HepG2 (cell line): Measurements from ENCODE around the gene GNG12. TPM values are rescaled to one million over a fixed set of nuclear protein-coding genes. Genes with fewer than 3 reads are reported as not detected.

ENCODE experiments used
- ATAC-seq: fragments of 200-7000 bp; cut with Tn5 transposase; 3 replicates; pipeline ENCODE4 v1.9.1; 2020; ENCODE audit warnings: mild to moderate bottlenecking, moderate library complexity
- BruUV-seq: library from RNA; stranded (reverse); fragments of 400-500 nt; replicated peaks from 2 replicates; lab custom pipeline; 2021; lab: Mats Ljungman, UMichigan
- CTCF ChIA-PET: fragments of 300-600 bp; formaldehyde crosslinking; extraction: SDS; loops from one replicate; lab custom pipeline; 2021; ENCODE audit warnings: low total read pairs, inconsistent platforms, low intra/inter-chr PET ratio; lab: Yijun Ruan, JAX
- POLR2A ChIA-PET: fragments of 350-600 bp; sonication (Branson Sonifier 250); formaldehyde crosslinking; loops from one replicate; lab custom pipeline; 2020; ENCODE audit warnings: antibody characterized with exemption, inconsistent platforms; lab: Yijun Ruan, JAX
- DNase-seq: peaks from one replicate; pipeline ENCODE4 v3.0.0-alpha.2; 2015; ENCODE audit warnings: low spot score
- FAIRE-seq: peaks from 3 replicates; lab custom pipeline; 2011; peaks lifted over from hg19 to GRCh38; lab: Jason Lieb, UNC
- H2AFZ ChIP-seq: one replicate; pipeline ENCODE4 v1.6.1; 2011; ENCODE audit warnings: low read length, inconsistent platforms
- H3K27ac ChIP-seq: fragments of 300-600 bp; 3 replicates; pipeline ENCODE4 v1.8.0; 2011; ENCODE audit warnings: mixed run types, mild to moderate bottlenecking, mixed read lengths, low read length, inconsistent platforms; ENCODE audit not compliant: insufficient read depth; ENCODE audit errors: extremely low read length
- H3K27me3 ChIP-seq, 2 experiments: fragments of 200-600 bp in 1 of 2; 2 replicates in 1 of 2; 3 replicates in 1 of 2; pipeline versions ENCODE4 v1.6.0 to v1.8.0; 2011; ENCODE audit warnings: low read length in 2 of 2, mild to moderate bottlenecking in 2 of 2, moderate library complexity in 2 of 2, inconsistent platforms in 1 of 2; ENCODE audit not compliant: insufficient read depth in 2 of 2, control insufficient read depth in 1 of 2
- H3K36me3 ChIP-seq, 2 experiments: fragments of 200-600 bp in 1 of 2; replicated peaks in 1 of 2; 2 replicates in 1 of 2; 3 replicates in 1 of 2; pipeline versions ENCODE4 v1.5.1 to v1.8.0; 2011; ENCODE audit warnings: low read length in 2 of 2, inconsistent platforms in 1 of 2; ENCODE audit not compliant: insufficient read depth in 2 of 2, control insufficient read depth in 1 of 2
- H3K4me1 ChIP-seq: 2 replicates; pipeline ENCODE4 v1.5.1; 2012; ENCODE audit warnings: low read length, inconsistent platforms; ENCODE audit not compliant: insufficient read depth
- H3K4me2 ChIP-seq: 2 replicates; pipeline ENCODE4 v1.6.0; 2011; ENCODE audit warnings: low read depth, low read length, inconsistent platforms
- H3K4me3 ChIP-seq, 3 experiments: fragments of 200-600 bp in 1 of 3; sonication (generic), shearing (Covaris generic) in 1 of 3; replicated peaks in 1 of 3; 2 replicates each; pipeline ENCODE4 v1.5.1; 2011 to 2016; ENCODE audit warnings: low read length in 3 of 3, inconsistent platforms in 2 of 3, low read depth in 2 of 3, mild to moderate bottlenecking in 2 of 3, control low read depth in 1 of 3, mixed read lengths in 1 of 3; ENCODE audit not compliant: insufficient read depth in 1 of 3
- H3K79me2 ChIP-seq: one replicate; pipeline ENCODE4 v1.6.1; 2011; ENCODE audit warnings: low read length, inconsistent platforms; ENCODE audit not compliant: insufficient read depth
- H3K9ac ChIP-seq: 2 replicates; pipeline ENCODE4 v1.6.0; 2011; ENCODE audit warnings: mild to moderate bottlenecking, low read depth, low read length, inconsistent platforms; ENCODE audit not compliant: insufficient read depth
- H3K9me3 ChIP-seq: 2 replicates; pipeline ENCODE4 v1.5.1; 2012; ENCODE audit warnings: mild to moderate bottlenecking, low read length
- H4K20me1 ChIP-seq: 2 replicates; pipeline ENCODE4 v1.6.0; 2011; ENCODE audit warnings: inconsistent platforms, mild to moderate bottlenecking, low read length, moderate library complexity; ENCODE audit not compliant: insufficient read depth
- HES4 ChIP-seq: sonication (generic); formaldehyde crosslinking; IDR thresholded peaks from 2 replicates; pipeline ENCODE4 v1.9.0; 2021; ENCODE audit warnings: mild to moderate bottlenecking, missing genetic modification reagents, borderline replicate concordance
- ISL2 ChIP-seq: sonication (generic); formaldehyde crosslinking; IDR thresholded peaks from 2 replicates; pipeline ENCODE4 v1.5.0; 2020; ENCODE audit warnings: missing genetic modification reagents
- MAZ ChIP-seq, 2 experiments: sonication (generic) in 1 of 2; formaldehyde crosslinking in 1 of 2; IDR thresholded peaks; 2 replicates each; pipeline versions ENCODE4 v1.5.0 to v1.6.1; 2012 to 2020; ENCODE audit warnings: low read depth in 2 of 2, mild to moderate bottlenecking in 2 of 2, borderline replicate concordance in 1 of 2, improper control_type of control experiment in 1 of 2, low read length in 1 of 2, missing genetic modification reagents in 1 of 2, moderate library complexity in 1 of 2
- MED8 ChIP-seq: sonication (generic); formaldehyde crosslinking; IDR thresholded peaks from 2 replicates; pipeline ENCODE4 v1.8.1; 2023; ENCODE audit warnings: mild to moderate bottlenecking, missing genetic modification reagents; ENCODE audit not compliant: insufficient replicate concordance
- SMAD3 ChIP-seq: sonication (generic); formaldehyde crosslinking; IDR thresholded peaks from 2 replicates; pipeline ENCODE4 v1.4.0; 2020; ENCODE audit warnings: missing genetic modification reagents
- SMC3 ChIP-seq: IDR thresholded peaks from 2 replicates; pipeline ENCODE4 v1.6.1; 2011; ENCODE audit warnings: low read length, improper control_type of control experiment
- STAG1 ChIP-seq: sonication (generic); formaldehyde crosslinking; IDR thresholded peaks from 2 replicates; pipeline ENCODE4 v1.4.0; 2020; ENCODE audit warnings: missing genetic modification reagents
- THYN1 ChIP-seq: sonication (generic); formaldehyde crosslinking; IDR thresholded peaks from 2 replicates; pipeline ENCODE4 v1.8.1; 2023; ENCODE audit warnings: low read depth, mild to moderate bottlenecking, moderate library complexity, missing genetic modification reagents, borderline replicate concordance
- ZNF12 ChIP-seq: sonication (generic); formaldehyde crosslinking; IDR thresholded peaks from 2 replicates; pipeline ENCODE4 v1.5.0; 2020; ENCODE audit warnings: missing genetic modification reagents
- ZNF768 ChIP-seq: sonication (generic); formaldehyde crosslinking; IDR thresholded peaks from 2 replicates; pipeline ENCODE4 v1.4.0; 2020; ENCODE audit warnings: missing genetic modification reagents
- ZNF782 ChIP-seq: sonication (generic); formaldehyde crosslinking; IDR thresholded peaks from 2 replicates; pipeline ENCODE4 v1.4.0; 2020; ENCODE audit warnings: missing genetic modification reagents, mild to moderate bottlenecking, borderline replicate concordance
- WGBS: methylation state at CpG from one replicate; pipeline ENCODE4 v1.1.6; 2017; ENCODE audit warnings: low lambda C conversion rate; 5-methylcytosine and 5-hydroxymethylcytosine counted together
- in situ Hi-C: cut with HindIII; loops from 2 replicates; pipeline ENCODE4 v1.10.0; 2017; ENCODE audit warnings: low pct_unique_long_range_greater_than_20kb; ENCODE audit not compliant: extremely low pct_ligation_motif_present
- intact Hi-C: fragments of 100-400 bp; cut with micrococcal nuclease; formaldehyde crosslinking; loops from one replicate; pipeline ENCODE4 v1.10.0; 2022; ENCODE audit not compliant: unreplicated experiment
- polyA plus RNA-seq, 8 experiments: library from polyadenylated mRNA; depleted of rRNA in 3 of 8; stranded (reverse) in 7 of 8; unstranded in 1 of 8; fragments of >200 nt; fragmentation: Illumina TruSeq in 4 of 8; extraction: Trizol in 4 of 8; gene quantifications; 2 replicates each; pipeline versions ENCODE4 v1.2.1 to v1.2.3, GENCODE V29; 2011 to 2016; ENCODE audit warnings: low read depth in 4 of 8, missing spikeins in 1 of 8, mixed read lengths in 1 of 8; ENCODE audit not compliant: insufficient read depth in 1 of 8
- total RNA-seq, 5 experiments: library from RNA; depleted of rRNA; stranded (reverse); fragments of >200 nt; fragmentation: Illumina TruSeq; extraction: Trizol; gene quantifications; 2 replicates each; pipeline ENCODE4 v1.2.3, GENCODE V29; 2016; ENCODE audit warnings: low read depth in 1 of 5
- TF ChIP-seq, protein P1 (sequence below): sonication (generic); formaldehyde crosslinking; IDR thresholded peaks from 2 replicates; pipeline ENCODE4 v1.5.0; 2020; ENCODE audit warnings: missing genetic modification reagents
- TF ChIP-seq, protein P2 (sequence below): sonication (generic); formaldehyde crosslinking; IDR thresholded peaks from 2 replicates; pipeline ENCODE4 v1.5.0; 2020; ENCODE audit warnings: mild to moderate bottlenecking, missing genetic modification reagents, moderate library complexity

The GNG12 gene
- total and polyA plus RNA-seq, 2 of the 13 experiments (the other 11 are each of a cell fraction or from before 2014, with no cell fraction given) = 0.11 TPM

DNA sequence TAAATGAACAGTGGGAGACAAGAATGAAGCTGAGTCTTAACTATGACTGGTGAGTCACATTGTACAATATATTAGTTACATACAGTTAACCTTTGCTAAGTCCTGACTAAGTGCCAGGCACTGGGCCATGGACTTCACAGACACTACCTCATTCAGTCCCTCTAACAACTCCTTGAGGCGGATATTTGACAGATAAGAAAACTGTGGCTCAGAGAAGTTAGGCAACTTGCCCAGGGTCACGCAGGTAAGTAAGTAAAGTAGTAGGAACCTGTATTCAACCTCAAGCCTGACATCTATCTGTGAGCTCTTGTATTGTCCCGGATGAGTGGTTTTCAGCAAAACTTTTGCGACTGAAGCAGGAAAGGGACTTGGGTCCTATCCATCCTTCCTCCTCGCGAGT is 62.1 kb downstream of the GNG12 start:
- ChIA-PET POLR2A (no interaction called here), CTCF (interaction anchor here (1.2 to 1.8 kb wide), 2 partner anchors 209 to 239 kb away, joined by 5 to 6 read pairs; no protein-coding TSS in a partner anchor)
- WGBS = 14% methylated on average over 6 of the region's 6 CpGs
- ATAC-seq (peak; percentile 80), FAIRE-seq (peak; percentile 23), DNase-seq (no peak)
- peaks cover 0 to 6% of the 10 kb centered on the region in 2 experiments; a peak in 1 of 5 replicates for H3K27me3 ChIP-seq
- no TSS peak for BruUV-seq
- H3K27ac ChIP-seq = no peak overlapping the region
- intact Hi-C loops = loop anchor here (2.0 kb wide), 1 partner anchor 210 kb away; no protein-coding TSS in a partner anchor
- H3K36me3 ChIP-seq = no peaks in the 10 kb centered on the region
- H3K79me2 ChIP-seq = no peaks in the 10 kb centered on the region
- in situ Hi-C loops = no loop called here
- H3K4me2 ChIP-seq = no peak overlapping the region
- no peaks in the 10 kb centered on the region for H4K20me1 ChIP-seq
- H3K9me3 ChIP-seq = no peaks in the 10 kb centered on the region
- H3K4me1 ChIP-seq = no peaks in the 10 kb centered on the region
- no peak overlapping the region for H2AFZ ChIP-seq
- H3K4me3 ChIP-seq = no peak overlapping the region
- TF ChIP-seq, protein P1, sequence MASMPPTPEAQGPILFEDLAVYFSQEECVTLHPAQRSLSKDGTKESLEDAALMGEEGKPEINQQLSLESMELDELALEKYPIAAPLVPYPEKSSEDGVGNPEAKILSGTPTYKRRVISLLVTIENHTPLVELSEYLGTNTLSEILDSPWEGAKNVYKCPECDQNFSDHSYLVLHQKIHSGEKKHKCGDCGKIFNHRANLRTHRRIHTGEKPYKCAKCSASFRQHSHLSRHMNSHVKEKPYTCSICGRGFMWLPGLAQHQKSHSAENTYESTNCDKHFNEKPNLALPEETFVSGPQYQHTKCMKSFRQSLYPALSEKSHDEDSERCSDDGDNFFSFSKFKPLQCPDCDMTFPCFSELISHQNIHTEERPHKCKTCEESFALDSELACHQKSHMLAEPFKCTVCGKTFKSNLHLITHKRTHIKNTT (CRISPR knock-in tag) = no peak
- TF ChIP-seq, protein P2, sequence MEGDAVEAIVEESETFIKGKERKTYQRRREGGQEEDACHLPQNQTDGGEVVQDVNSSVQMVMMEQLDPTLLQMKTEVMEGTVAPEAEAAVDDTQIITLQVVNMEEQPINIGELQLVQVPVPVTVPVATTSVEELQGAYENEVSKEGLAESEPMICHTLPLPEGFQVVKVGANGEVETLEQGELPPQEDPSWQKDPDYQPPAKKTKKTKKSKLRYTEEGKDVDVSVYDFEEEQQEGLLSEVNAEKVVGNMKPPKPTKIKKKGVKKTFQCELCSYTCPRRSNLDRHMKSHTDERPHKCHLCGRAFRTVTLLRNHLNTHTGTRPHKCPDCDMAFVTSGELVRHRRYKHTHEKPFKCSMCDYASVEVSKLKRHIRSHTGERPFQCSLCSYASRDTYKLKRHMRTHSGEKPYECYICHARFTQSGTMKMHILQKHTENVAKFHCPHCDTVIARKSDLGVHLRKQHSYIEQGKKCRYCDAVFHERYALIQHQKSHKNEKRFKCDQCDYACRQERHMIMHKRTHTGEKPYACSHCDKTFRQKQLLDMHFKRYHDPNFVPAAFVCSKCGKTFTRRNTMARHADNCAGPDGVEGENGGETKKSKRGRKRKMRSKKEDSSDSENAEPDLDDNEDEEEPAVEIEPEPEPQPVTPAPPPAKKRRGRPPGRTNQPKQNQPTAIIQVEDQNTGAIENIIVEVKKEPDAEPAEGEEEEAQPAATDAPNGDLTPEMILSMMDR (CRISPR knock-in tag) = peak; percentile 48
- TF ChIP-seq HES4 = no peak
- TF ChIP-seq ISL2 (CRISPR knock-in tag) = no peak
- TF ChIP-seq MAZ (IDR thresholded peaks at IDR 0.05; ENCODE audit: borderline replicate concordance, low read depth, low read length) = no peak
- TF ChIP-seq MAZ (CRISPR knock-in tag; IDR thresholded peaks at IDR 0.05; ENCODE audit: low read depth) = no peak
- no peak for TF ChIP-seq THYN1 (CRISPR knock-in tag)
- peak; percentile 87; the same call in 1 of the 2 replicates for TF ChIP-seq ZNF768 (CRISPR knock-in tag)
- TF ChIP-seq STAG1 (CRISPR knock-in tag) = peak; percentile 65
- TF ChIP-seq SMAD3 (CRISPR knock-in tag) = no peak
- no peak for TF ChIP-seq ZNF12
- TF ChIP-seq ZNF782 (CRISPR knock-in tag) = no peak
- TF ChIP-seq SMC3 = peak; percentile 40; the same call in 1 of the 2 replicates
- TF ChIP-seq MED8 = no peak
- H3K9ac ChIP-seq = no peak overlapping the region
